ENCODE measurements around the gene MBNL1.

DNA sequence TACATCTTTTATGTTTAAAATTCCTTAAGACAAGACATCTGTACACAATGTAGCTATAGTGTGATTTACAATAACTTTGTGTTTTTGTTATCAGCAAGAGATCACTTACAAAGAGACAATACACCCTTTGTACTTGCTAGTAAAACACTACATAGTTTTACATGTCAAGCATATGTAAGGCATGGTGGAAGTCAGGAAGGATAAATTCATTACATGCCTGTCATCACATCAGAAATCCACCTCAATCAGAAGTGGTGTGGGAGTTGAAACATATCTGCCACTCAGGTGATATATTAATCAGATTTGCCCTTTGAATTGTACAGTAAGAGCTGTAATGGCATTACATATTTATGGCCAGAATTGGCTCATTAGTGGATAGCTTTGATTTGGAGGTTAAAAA is 95.5 kb downstream of the MBNL1 start:
- TF ChIP-seq, protein P1, sequence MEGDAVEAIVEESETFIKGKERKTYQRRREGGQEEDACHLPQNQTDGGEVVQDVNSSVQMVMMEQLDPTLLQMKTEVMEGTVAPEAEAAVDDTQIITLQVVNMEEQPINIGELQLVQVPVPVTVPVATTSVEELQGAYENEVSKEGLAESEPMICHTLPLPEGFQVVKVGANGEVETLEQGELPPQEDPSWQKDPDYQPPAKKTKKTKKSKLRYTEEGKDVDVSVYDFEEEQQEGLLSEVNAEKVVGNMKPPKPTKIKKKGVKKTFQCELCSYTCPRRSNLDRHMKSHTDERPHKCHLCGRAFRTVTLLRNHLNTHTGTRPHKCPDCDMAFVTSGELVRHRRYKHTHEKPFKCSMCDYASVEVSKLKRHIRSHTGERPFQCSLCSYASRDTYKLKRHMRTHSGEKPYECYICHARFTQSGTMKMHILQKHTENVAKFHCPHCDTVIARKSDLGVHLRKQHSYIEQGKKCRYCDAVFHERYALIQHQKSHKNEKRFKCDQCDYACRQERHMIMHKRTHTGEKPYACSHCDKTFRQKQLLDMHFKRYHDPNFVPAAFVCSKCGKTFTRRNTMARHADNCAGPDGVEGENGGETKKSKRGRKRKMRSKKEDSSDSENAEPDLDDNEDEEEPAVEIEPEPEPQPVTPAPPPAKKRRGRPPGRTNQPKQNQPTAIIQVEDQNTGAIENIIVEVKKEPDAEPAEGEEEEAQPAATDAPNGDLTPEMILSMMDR (IDR thresholded peaks at IDR 0.05 in 2 of 3, conservative IDR thresholded peaks at IDR 0.05 in 1 of 3; ENCODE audit: borderline replicate concordance in 1 of 3, insufficient read depth in 1 of 3, low read depth in 2 of 3, low read length in 2 of 3): no peak
- no peak for TF ChIP-seq TCF7L2 (IDR thresholded peaks at IDR 0.05; ENCODE audit: borderline replicate concordance, extremely low read depth, insufficient read depth, insufficient read length)
- TF ChIP-seq EZH2phosphoT487 (IDR thresholded peaks at IDR 0.05; ENCODE audit: borderline replicate concordance): no peak
- TF ChIP-seq EZH2 (IDR thresholded peaks at IDR 0.05): no peak
- TF ChIP-seq, protein P2, sequence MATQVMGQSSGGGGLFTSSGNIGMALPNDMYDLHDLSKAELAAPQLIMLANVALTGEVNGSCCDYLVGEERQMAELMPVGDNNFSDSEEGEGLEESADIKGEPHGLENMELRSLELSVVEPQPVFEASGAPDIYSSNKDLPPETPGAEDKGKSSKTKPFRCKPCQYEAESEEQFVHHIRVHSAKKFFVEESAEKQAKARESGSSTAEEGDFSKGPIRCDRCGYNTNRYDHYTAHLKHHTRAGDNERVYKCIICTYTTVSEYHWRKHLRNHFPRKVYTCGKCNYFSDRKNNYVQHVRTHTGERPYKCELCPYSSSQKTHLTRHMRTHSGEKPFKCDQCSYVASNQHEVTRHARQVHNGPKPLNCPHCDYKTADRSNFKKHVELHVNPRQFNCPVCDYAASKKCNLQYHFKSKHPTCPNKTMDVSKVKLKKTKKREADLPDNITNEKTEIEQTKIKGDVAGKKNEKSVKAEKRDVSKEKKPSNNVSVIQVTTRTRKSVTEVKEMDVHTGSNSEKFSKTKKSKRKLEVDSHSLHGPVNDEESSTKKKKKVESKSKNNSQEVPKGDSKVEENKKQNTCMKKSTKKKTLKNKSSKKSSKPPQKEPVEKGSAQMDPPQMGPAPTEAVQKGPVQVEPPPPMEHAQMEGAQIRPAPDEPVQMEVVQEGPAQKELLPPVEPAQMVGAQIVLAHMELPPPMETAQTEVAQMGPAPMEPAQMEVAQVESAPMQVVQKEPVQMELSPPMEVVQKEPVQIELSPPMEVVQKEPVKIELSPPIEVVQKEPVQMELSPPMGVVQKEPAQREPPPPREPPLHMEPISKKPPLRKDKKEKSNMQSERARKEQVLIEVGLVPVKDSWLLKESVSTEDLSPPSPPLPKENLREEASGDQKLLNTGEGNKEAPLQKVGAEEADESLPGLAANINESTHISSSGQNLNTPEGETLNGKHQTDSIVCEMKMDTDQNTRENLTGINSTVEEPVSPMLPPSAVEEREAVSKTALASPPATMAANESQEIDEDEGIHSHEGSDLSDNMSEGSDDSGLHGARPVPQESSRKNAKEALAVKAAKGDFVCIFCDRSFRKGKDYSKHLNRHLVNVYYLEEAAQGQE (IDR thresholded peaks at IDR 0.05; ENCODE audit: low read depth): no peak
- no peak for TF ChIP-seq POLR2A (IDR thresholded peaks at IDR 0.05; ENCODE audit: borderline replicate concordance, extremely low read depth, insufficient read depth, insufficient read length)
- no peak for TF ChIP-seq POLR2AphosphoS5 (IDR thresholded peaks at IDR 0.05; ENCODE audit: low read depth, low read length)
